ENCODE data around the gene CISD2.
"Not testable (repeated sequence)": the region's sequence is repeated elsewhere in the genome, so short reads cannot be mapped to it uniquely, and the experiment has no call there.

CISD2 gene

GRCh38 chr4:102850370-102850769 lies 18.4 kb upstream of the CISD2 start:
- DNase-seq, result no peak

DNA sequence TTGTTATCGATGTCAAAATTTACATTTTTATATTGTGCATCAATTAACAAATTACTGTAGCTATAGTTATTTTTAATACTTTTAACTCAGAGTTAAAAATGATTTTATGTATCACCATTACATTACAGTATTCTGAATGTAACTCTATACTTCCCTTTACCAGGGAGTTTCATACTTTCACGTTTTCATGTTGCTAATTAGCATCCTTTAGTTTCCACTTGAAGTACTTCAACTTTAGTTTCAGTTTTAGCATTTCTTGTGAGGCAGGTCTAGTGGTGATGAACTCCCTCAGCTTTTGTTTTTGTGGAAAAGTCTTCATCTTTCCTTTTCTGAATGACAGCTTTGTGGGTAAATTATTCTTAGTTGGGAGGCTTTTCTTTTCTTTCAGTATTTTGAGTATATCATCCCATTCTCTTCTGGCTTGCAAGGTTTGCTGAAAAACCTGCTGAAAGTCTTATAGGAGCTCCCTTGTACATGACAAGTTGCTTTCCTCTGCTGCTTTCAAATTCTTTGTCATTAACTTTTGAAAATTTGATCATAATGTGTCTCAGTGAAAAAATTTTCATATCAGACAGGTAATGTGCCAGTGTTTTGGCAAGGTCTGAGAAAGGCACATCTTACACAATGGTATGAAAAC lies 9.8 kb upstream of the CISD2 start:
- DNase-seq, result no peak

- DNase-seq, result no peak
Measured at GRCh38 chr4:102860611-102861324, 8.0 kb upstream of the CISD2 start.

GRCh38 chr4:102862016-102862415 lies 6.8 kb upstream of the CISD2 start:
- no peak for DNase-seq

- no peak for DNase-seq
Measured at GRCh38 chr4:102862747-102863146, 6.0 kb upstream of the CISD2 start.

- not testable (repeated sequence) for DNase-seq
Measured at GRCh38 chr4:102865327-102865726, 3.5 kb upstream of the CISD2 start.

DNA sequence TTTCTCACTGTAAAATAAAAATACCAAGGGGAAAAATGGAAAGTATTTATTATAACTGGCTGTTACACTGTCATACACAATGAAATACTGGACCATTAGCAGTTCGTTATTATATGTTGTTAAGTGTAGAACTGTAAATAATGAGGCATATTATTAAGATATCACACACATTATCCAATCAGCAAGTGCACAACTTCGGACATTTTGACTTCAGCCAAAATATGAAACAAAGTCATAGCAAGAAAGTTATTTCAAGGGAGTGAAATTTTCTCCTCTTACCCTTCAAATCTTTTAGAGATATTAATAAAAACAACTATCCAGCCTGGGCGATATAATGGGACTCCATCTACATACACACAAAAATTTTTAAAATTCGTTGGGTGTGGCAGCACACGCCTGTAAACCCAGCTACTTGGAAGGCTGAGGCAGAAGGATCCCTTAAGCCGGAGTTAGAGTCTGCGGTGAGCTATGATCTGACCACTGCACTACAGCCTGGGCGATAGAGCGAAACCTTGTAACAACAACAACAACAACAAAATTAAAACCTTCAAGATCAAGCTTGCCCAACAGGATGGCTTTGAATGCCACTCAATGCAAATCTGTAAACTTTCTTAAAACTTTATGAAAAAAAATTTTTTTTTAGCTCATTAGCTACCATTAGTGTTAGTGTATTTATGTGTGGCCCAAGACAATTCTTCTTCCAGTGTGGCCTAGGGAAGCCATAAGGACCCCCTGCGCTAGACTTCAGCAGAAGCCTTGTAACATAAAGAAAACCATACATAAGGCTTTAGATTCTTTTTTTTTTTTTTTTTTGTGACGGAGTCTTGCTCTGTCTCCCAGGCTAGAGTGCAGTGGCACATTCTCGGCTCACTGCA lies 1.3 kb upstream of the CISD2 start:
- no peak for DNase-seq

GRCh38 chr4:102868153-102868780 lies 525 bp upstream of the CISD2 start:
- no peak for DNase-seq

DNA sequence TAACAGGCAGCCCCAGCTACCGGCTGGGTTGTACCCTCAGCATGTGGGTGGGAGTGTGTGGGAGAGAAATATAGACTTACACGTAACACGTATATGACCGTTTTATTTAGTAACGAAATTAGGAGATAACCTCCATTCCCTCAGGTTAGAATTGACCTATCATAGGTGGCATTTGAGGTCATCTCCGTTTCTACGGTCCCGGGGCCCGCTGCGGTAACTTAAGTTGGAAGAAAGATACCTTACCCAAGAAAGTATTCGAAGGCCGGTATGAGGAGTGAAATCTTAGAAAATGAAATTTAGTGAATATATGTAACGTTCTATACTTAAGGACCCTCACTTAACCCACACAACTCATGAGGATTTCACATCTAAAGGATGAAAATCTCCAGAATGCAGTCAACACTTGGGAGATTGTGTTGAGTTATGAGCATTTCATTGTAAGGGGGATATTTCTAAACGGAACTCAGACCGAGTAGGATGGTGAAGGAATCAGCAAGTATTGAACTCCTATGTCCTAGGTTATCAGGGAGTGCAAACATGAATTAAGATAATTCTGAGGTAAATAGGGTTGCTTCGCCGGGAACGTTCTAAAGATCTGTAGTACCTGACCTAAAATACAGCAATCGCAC lies 891 bp downstream of the CISD2 start:
- DNase-seq, result no peak

DNA sequence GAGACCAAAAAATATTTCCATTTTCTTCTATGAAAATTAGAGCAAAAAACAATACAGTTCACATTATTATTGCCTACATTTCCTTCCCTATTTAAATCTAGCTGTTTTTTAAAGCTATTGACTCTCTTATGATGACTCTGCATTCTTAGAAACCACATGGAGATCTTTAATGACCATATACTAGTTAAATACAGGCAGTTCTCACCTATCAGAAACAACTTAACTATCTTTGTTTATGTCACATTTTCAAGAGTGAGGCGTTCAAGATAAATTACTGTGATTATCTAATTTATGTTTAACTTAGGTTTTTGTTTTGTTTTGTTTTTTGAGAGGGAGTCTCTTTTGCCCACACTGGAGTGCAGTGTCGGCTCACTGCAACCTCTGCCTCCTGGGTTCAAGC lies 3.0 kb downstream of the CISD2 start:
- DNase-seq, result no peak

DNA sequence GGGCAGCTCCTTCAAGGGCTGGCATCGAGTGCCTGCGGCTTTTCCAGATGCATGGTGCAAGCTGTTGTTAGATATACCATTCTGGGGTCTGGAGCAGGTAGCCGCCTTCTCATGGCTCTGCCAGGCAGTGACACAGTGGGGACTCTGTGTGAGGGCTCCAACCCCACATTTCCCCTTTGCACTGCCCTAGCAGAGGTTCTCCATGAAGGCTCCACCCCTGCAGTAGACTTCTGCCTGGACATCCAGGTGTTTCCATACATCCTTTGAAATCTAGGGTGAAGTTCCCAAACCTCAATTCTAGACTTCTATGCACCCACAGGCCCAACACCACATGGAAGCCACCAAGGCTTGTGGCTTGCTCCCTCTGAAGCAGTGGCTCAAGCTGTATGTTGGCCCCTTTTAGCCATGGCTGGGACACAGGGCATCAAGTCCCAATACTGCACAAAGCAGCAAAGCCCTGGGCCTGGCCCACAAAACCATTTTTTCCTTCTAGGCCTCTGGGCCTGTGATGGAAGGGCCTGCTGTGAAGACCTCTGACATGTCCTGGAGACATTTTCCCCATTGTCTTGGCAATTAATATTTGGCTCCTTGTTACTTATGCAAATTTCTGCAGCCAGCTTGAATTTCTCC lies 8.8 kb downstream of the CISD2 start:
- not testable (repeated sequence) for DNase-seq

- DNase-seq, result not testable (repeated sequence)
Measured at GRCh38 chr4:102878349-102878748, 9.6 kb downstream of the CISD2 start.

DNA sequence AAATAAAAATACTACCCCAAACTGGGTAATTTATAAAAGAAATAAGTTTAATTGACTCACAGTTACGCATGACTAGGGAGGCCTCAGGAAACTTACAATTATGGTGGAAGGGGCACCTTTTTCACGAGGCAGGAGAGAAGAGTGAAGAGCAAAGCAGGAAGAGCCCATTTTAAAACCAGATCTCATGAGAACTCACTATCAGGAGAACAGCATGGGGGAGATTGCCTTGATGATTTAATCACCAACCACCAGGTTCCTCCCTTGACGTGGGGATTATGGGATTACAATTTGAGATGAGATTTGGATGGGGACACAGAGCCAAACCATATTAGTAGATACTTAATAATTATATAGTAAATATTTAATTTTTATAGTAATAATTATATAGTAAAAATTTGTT lies 10.1 kb downstream of the CISD2 start:
- no peak for DNase-seq

GRCh38 chr4:102881343-102881742 lies 12.6 kb downstream of the CISD2 start:
- DNase-seq, result no peak

DNA sequence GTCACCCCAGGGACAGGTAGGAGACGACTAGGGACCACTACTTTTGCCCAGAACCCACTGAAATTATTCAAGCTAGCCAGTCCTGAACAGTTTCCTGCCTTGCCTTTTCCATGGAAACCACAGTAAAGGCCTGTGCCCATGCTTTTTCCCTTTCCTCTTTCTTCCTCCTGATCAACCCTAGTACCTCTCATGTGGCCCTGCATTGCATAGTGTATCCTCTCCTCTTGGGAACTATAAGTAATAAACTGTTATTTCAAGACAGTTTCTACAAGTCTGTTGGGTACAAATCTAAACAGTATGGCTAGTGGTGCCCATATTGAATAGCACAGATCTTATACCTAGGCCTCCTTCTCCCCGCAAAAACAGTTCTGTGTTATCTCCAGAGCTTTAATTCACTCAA lies 14.5 kb downstream of the CISD2 start:
- no peak for DNase-seq

GRCh38 chr4:102888570-102888969 lies 19.8 kb downstream of the CISD2 start:
- not testable (repeated sequence) for DNase-seq

DNA sequence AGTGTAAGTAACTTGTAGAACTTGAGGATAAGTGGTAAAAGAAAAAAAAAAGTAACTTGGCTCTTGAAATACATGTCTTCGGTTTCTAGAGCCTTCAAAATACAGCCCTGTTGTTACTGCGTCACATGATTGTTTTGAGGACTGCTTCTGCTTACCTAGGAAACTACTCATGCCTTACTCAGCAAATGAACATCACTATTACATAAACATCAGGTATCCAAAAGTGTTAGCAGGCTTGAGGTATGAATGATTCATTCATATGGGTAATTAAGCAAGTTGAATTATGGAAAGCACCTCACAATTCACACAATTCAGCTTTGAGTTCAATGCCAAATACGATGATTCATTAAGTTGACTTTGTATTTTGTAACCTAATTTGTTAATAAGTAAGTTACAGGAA lies 21.1 kb downstream of the CISD2 start:
- not testable (repeated sequence) for DNase-seq

DNA sequence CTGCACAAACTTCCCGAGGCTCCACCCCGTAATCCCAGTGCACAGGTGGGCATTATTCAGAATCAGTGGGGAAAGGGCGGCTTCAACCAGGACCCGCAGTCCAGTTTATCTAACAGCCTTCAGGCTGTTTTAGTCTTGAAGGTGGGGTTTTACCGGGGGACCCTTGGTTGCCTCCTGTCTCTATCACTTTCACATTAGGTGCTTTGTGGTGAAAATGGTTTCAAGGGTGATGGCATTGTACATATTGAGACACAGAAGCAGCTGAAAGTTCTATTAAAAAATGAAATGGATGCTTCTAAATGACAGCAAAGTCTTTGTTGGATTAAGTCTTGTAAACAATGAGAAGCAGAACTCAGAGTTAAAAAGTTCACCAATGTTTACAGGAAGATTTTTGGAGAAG lies 27.8 kb downstream of the CISD2 start:
- not testable (repeated sequence) for DNase-seq

- not testable (repeated sequence) for DNase-seq
Measured at GRCh38 chr4:102897610-102898009, 28.8 kb downstream of the CISD2 start.

DNA sequence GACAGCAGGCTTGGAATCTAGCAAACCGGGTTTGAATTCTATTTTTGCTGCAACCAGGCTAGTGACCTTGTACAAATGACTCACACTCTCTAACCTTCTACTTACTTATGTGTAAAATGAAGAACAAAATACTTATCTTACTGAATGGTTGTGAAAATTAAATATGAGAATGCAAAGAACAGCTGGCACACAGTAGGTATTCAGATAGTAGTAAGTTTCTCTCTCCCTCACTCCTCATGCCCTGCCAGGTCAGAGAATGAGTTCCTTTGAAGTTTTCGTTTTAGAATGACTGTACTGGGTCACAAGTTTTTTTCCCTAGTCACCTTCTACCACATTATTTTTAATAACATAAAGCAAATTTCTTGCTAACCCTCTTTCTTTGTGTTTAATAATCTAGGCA lies 33.0 kb downstream of the CISD2 start:
- DNase-seq, result no peak

GRCh38 chr4:102918859-102919258 lies 50.1 kb downstream of the CISD2 start:
- DNase-seq, result no peak

GRCh38 chr4:102919697-102920096 lies 50.9 kb downstream of the CISD2 start:
- not testable (repeated sequence) for DNase-seq
